CD1c-positive myeloid dendritic cell (primary cell): ENCODE data around the gene LCN15.
A peak's percentile ranks its signal among the peaks of the same experiment; 100 is the strongest.
"Not testable (repeated sequence)": the region's sequence is repeated elsewhere in the genome, so short reads cannot be mapped to it uniquely, and the experiment has no call there.

ENCODE experiments used
- DNase-seq: peaks from one replicate; pipeline ENCODE4 v3.0.0-alpha.2; 2016; ENCODE audit errors: extremely low spot score

The LCN15 gene

GRCh38 chr9:136794281-136794999 is 30.1 kb upstream of the LCN15 start:
- no peak for DNase-seq

- no peak for DNase-seq
Measured at GRCh38 chr9:136793086-136793946, 29.0 kb upstream of the LCN15 start.

- no peak for DNase-seq
Measured at GRCh38 chr9:136792321-136793085, 28.2 kb upstream of the LCN15 start.

GRCh38 chr9:136791516-136792276 is 27.4 kb upstream of the LCN15 start:
- peak; percentile 69 for DNase-seq

- peak; percentile 100 for DNase-seq
Measured at GRCh38 chr9:136790640-136791515, 26.6 kb upstream of the LCN15 start, which contains the start of gene TMEM141. TSS of gene TMEM141 (plus strand) at chr9:136791344. CDS start at chr9:136791371, 27 bp downstream.

GRCh38 chr9:136789523-136789937 is 25.2 kb upstream of the LCN15 start:
- no peak for DNase-seq

GRCh38 chr9:136788644-136789522 is 24.6 kb upstream of the LCN15 start:
- not testable (repeated sequence) for DNase-seq

- DNase-seq, result peak; percentile 90
Measured at GRCh38 chr9:136787690-136788400, 23.5 kb upstream of the LCN15 start.

- DNase-seq, result not testable (repeated sequence)
Measured at GRCh38 chr9:136786983-136787382, 22.7 kb upstream of the LCN15 start.

- no peak for DNase-seq
Measured at GRCh38 chr9:136786451-136786850, 22.1 kb upstream of the LCN15 start.

GRCh38 chr9:136785565-136786355 is 21.4 kb upstream of the LCN15 start:
- not testable (repeated sequence) for DNase-seq

GRCh38 chr9:136784997-136785361 is 20.7 kb upstream of the LCN15 start:
- no peak for DNase-seq

GRCh38 chr9:136784249-136784996 is 20.1 kb upstream of the LCN15 start:
- peak; percentile 39 for DNase-seq

GRCh38 chr9:136782452-136782851 is 18.1 kb upstream of the LCN15 start:
- DNase-seq, result no peak

GRCh38 chr9:136779808-136780207 is 15.5 kb upstream of the LCN15 start:
- no peak for DNase-seq

GRCh38 chr9:136777359-136777758 is 13.0 kb upstream of the LCN15 start:
- no peak for DNase-seq

GRCh38 chr9:136776947-136777346 is 12.6 kb upstream of the LCN15 start:
- DNase-seq, result no peak
